HepG2 (cell line): ENCODE results near the gene ADCY9. TPM values are rescaled to one million over a fixed set of nuclear protein-coding genes. Genes with fewer than 3 reads are reported as not detected.

ENCODE experiments used
- ATAC-seq: fragments of 200-7000 bp; cut with Tn5 transposase; 3 replicates; pipeline ENCODE4 v1.9.1; 2020; ENCODE audit warnings: mild to moderate bottlenecking, moderate library complexity
- BruUV-seq: library from RNA; stranded (reverse); fragments of 400-500 nt; replicated peaks from 2 replicates; lab custom pipeline; 2021; lab: Mats Ljungman, UMichigan
- CTCF ChIA-PET: fragments of 300-600 bp; formaldehyde crosslinking; extraction: SDS; loops from one replicate; lab custom pipeline; 2021; ENCODE audit warnings: low total read pairs, inconsistent platforms, low intra/inter-chr PET ratio; lab: Yijun Ruan, JAX
- POLR2A ChIA-PET: fragments of 350-600 bp; sonication (Branson Sonifier 250); formaldehyde crosslinking; loops from one replicate; lab custom pipeline; 2020; ENCODE audit warnings: antibody characterized with exemption, inconsistent platforms; lab: Yijun Ruan, JAX
- DNase-seq: peaks from one replicate; pipeline ENCODE4 v3.0.0-alpha.2; 2015; ENCODE audit warnings: low spot score
- FAIRE-seq: peaks from 3 replicates; lab custom pipeline; 2011; peaks lifted over from hg19 to GRCh38; lab: Jason Lieb, UNC
- H2AFZ ChIP-seq: one replicate; pipeline ENCODE4 v1.6.1; 2011; ENCODE audit warnings: low read length, inconsistent platforms
- H3K27ac ChIP-seq: fragments of 300-600 bp; 3 replicates; pipeline ENCODE4 v1.8.0; 2011; ENCODE audit warnings: mixed run types, mild to moderate bottlenecking, mixed read lengths, low read length, inconsistent platforms; ENCODE audit not compliant: insufficient read depth; ENCODE audit errors: extremely low read length
- H3K27me3 ChIP-seq, 2 experiments: fragments of 200-600 bp in 1 of 2; 2 replicates in 1 of 2; 3 replicates in 1 of 2; pipeline versions ENCODE4 v1.6.0 to v1.8.0; 2011; ENCODE audit warnings: low read length in 2 of 2, mild to moderate bottlenecking in 2 of 2, moderate library complexity in 2 of 2, inconsistent platforms in 1 of 2; ENCODE audit not compliant: insufficient read depth in 2 of 2, control insufficient read depth in 1 of 2
- H3K36me3 ChIP-seq, 2 experiments: fragments of 200-600 bp in 1 of 2; replicated peaks in 1 of 2; 2 replicates in 1 of 2; 3 replicates in 1 of 2; pipeline versions ENCODE4 v1.5.1 to v1.8.0; 2011; ENCODE audit warnings: low read length in 2 of 2, inconsistent platforms in 1 of 2; ENCODE audit not compliant: insufficient read depth in 2 of 2, control insufficient read depth in 1 of 2
- H3K4me1 ChIP-seq: 2 replicates; pipeline ENCODE4 v1.5.1; 2012; ENCODE audit warnings: low read length, inconsistent platforms; ENCODE audit not compliant: insufficient read depth
- H3K4me2 ChIP-seq: 2 replicates; pipeline ENCODE4 v1.6.0; 2011; ENCODE audit warnings: low read depth, low read length, inconsistent platforms
- H3K4me3 ChIP-seq, 3 experiments: fragments of 200-600 bp in 1 of 3; sonication (generic), shearing (Covaris generic) in 1 of 3; replicated peaks in 1 of 3; 2 replicates each; pipeline ENCODE4 v1.5.1; 2011 to 2016; ENCODE audit warnings: low read length in 3 of 3, inconsistent platforms in 2 of 3, low read depth in 2 of 3, mild to moderate bottlenecking in 2 of 3, control low read depth in 1 of 3, mixed read lengths in 1 of 3; ENCODE audit not compliant: insufficient read depth in 1 of 3
- H3K79me2 ChIP-seq: one replicate; pipeline ENCODE4 v1.6.1; 2011; ENCODE audit warnings: low read length, inconsistent platforms; ENCODE audit not compliant: insufficient read depth
- H3K9ac ChIP-seq: 2 replicates; pipeline ENCODE4 v1.6.0; 2011; ENCODE audit warnings: mild to moderate bottlenecking, low read depth, low read length, inconsistent platforms; ENCODE audit not compliant: insufficient read depth
- H3K9me3 ChIP-seq: 2 replicates; pipeline ENCODE4 v1.5.1; 2012; ENCODE audit warnings: mild to moderate bottlenecking, low read length
- H4K20me1 ChIP-seq: 2 replicates; pipeline ENCODE4 v1.6.0; 2011; ENCODE audit warnings: inconsistent platforms, mild to moderate bottlenecking, low read length, moderate library complexity; ENCODE audit not compliant: insufficient read depth
- CEBPB ChIP-seq: IDR thresholded peaks from 2 replicates; pipeline ENCODE4 v1.6.1; 2011; ENCODE audit warnings: low read depth, low read length, improper control_type of control experiment, borderline replicate concordance
- DBP ChIP-seq: sonication (generic); formaldehyde crosslinking; IDR thresholded peaks from 2 replicates; pipeline ENCODE4 v1.4.0; 2020; ENCODE audit warnings: missing genetic modification reagents; ENCODE audit errors: not compliant biosample characterization
- ERF ChIP-seq: IDR thresholded peaks from 2 replicates; pipeline ENCODE4 v1.6.1; 2018; ENCODE audit warnings: missing biosample characterization, missing genetic modification reagents
- FOXK2 ChIP-seq: fragments of 450-650 bp; IDR thresholded peaks from 2 replicates; pipeline ENCODE4 v1.6.1; 2016
- KLF11 ChIP-seq: IDR thresholded peaks from 2 replicates; pipeline ENCODE4 v1.6.1; 2016; ENCODE audit warnings: missing compliant biosample characterization
- RFXANK ChIP-seq: IDR thresholded peaks from 2 replicates; pipeline ENCODE4 v1.6.1; 2016
- SCMH1 ChIP-seq: sonication (generic); formaldehyde crosslinking; IDR thresholded peaks from 2 replicates; pipeline ENCODE4 v1.9.0; 2021; ENCODE audit warnings: missing genetic modification reagents, mild to moderate bottlenecking, borderline replicate concordance
- ZNF12 ChIP-seq: sonication (generic); formaldehyde crosslinking; IDR thresholded peaks from 2 replicates; pipeline ENCODE4 v1.5.0; 2020; ENCODE audit warnings: missing genetic modification reagents
- ZNF136 ChIP-seq: sonication (generic); formaldehyde crosslinking; IDR thresholded peaks from 2 replicates; pipeline ENCODE4 v1.8.1; 2022; ENCODE audit warnings: low read depth, mild to moderate bottlenecking, moderate library complexity, missing genetic modification reagents
- ZNF234 ChIP-seq: sonication (generic); formaldehyde crosslinking; conservative IDR thresholded peaks from 2 replicates; pipeline ENCODE4 v1.5.1; 2020; ENCODE audit warnings: mild to moderate bottlenecking, missing genetic modification reagents
- ZNF329 ChIP-seq: sonication (generic); formaldehyde crosslinking; IDR thresholded peaks from 2 replicates; pipeline ENCODE4 v1.9.0; 2021; ENCODE audit warnings: low read depth, mild to moderate bottlenecking, missing genetic modification reagents
- ZNF720 ChIP-seq: sonication (generic); formaldehyde crosslinking; IDR thresholded peaks from 2 replicates; pipeline ENCODE4 v1.4.0; 2020; ENCODE audit warnings: missing genetic modification reagents
- ZSCAN12 ChIP-seq: sonication (generic); formaldehyde crosslinking; IDR thresholded peaks from 2 replicates; pipeline ENCODE4 v1.9.0; 2021; ENCODE audit warnings: mild to moderate bottlenecking, missing genetic modification reagents
- ZSCAN25 ChIP-seq: sonication (generic); formaldehyde crosslinking; IDR thresholded peaks from 2 replicates; pipeline ENCODE4 v1.8.0; 2022; ENCODE audit warnings: mild to moderate bottlenecking, missing genetic modification reagents
- WGBS: methylation state at CpG from one replicate; pipeline ENCODE4 v1.1.6; 2017; ENCODE audit warnings: low lambda C conversion rate; 5-methylcytosine and 5-hydroxymethylcytosine counted together
- in situ Hi-C: cut with HindIII; loops from 2 replicates; pipeline ENCODE4 v1.10.0; 2017; ENCODE audit warnings: low pct_unique_long_range_greater_than_20kb; ENCODE audit not compliant: extremely low pct_ligation_motif_present
- intact Hi-C: fragments of 100-400 bp; cut with micrococcal nuclease; formaldehyde crosslinking; loops from one replicate; pipeline ENCODE4 v1.10.0; 2022; ENCODE audit not compliant: unreplicated experiment
- polyA plus RNA-seq, 8 experiments: library from polyadenylated mRNA; depleted of rRNA in 3 of 8; stranded (reverse) in 7 of 8; unstranded in 1 of 8; fragments of >200 nt; fragmentation: Illumina TruSeq in 4 of 8; extraction: Trizol in 4 of 8; gene quantifications; 2 replicates each; pipeline versions ENCODE4 v1.2.1 to v1.2.3, GENCODE V29; 2011 to 2016; ENCODE audit warnings: low read depth in 4 of 8, missing spikeins in 1 of 8, mixed read lengths in 1 of 8; ENCODE audit not compliant: insufficient read depth in 1 of 8
- total RNA-seq, 5 experiments: library from RNA; depleted of rRNA; stranded (reverse); fragments of >200 nt; fragmentation: Illumina TruSeq; extraction: Trizol; gene quantifications; 2 replicates each; pipeline ENCODE4 v1.2.3, GENCODE V29; 2016; ENCODE audit warnings: low read depth in 1 of 5
- TF ChIP-seq, protein P1 (sequence below): sonication (generic); formaldehyde crosslinking; IDR thresholded peaks from 2 replicates; pipeline ENCODE4 v1.4.0; 2020; ENCODE audit warnings: missing genetic modification reagents
- TF ChIP-seq, protein P2 (sequence below): sonication (generic); formaldehyde crosslinking; IDR thresholded peaks from 2 replicates; pipeline ENCODE4 v1.4.0; 2020; ENCODE audit warnings: missing genetic modification reagents

Gene ADCY9
- total and polyA plus RNA-seq, 2 of the 13 experiments (the other 11 are each of a cell fraction or from before 2014, with no cell fraction given): 11.2 to 13.9 TPM

- ATAC-seq (no peak), FAIRE-seq (no peak), DNase-seq (no peak)
- no peaks in the 10 kb centered on the region for H3K79me2 ChIP-seq
- ChIA-PET POLR2A (no interaction called here), CTCF (no interaction called here)
- H3K9ac ChIP-seq: no peak overlapping the region
- no peak overlapping the region for H3K27ac ChIP-seq
- H3K9me3 ChIP-seq: peaks cover 3% of the 10 kb centered on the region; the same call in 1 of the 2 replicates
- no peak overlapping the region for H3K4me2 ChIP-seq
- H2AFZ ChIP-seq: no peak overlapping the region
- intact Hi-C loops (no loop called here), in situ Hi-C loops (no loop called here)
- no TSS peak for BruUV-seq
- H3K36me3 ChIP-seq: no peaks in the 10 kb centered on the region
- TF ChIP-seq ZSCAN12 (CRISPR knock-in tag) (no peak), ZNF12 (no peak), FOXK2 (no peak), ZNF329 (CRISPR knock-in tag) (no peak), DBP (CRISPR knock-in tag) (no peak), CEBPB (peak; percentile 70; the same call in 1 of the 2 replicates), ERF (CRISPR knock-in tag) (no peak)
- peaks cover 3 to 20% of the 10 kb centered on the region in 2 experiments; a peak in 3 of 5 replicates for H3K27me3 ChIP-seq
- no peaks in the 10 kb centered on the region for H3K4me1 ChIP-seq
- no peak overlapping the region for H3K4me3 ChIP-seq
- no peaks in the 10 kb centered on the region for H4K20me1 ChIP-seq
These were observed 191.5 kb downstream of the ADCY9 start for GRCh38 chr16:3924763-3925162.

DNA sequence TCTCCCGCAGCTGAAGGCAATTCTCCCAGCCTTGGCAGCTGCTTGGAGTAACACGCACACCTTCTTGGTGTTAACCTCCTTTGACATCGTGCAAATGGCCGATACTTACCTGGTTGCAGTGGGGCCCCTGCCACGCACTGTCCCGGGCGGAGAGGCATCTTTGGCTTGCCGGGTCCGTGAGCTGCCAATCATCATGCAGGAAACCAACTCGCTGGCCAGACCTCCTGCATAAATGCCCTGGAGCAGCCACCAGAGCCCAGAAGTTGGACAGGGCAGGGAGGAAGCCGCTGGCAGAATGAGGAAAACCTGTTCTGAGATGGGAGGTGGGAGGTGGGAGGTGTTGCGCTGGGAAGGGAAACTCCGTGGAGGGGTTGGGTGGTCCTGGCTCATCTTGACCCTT is 194.0 kb downstream of the ADCY9 start:
- intact Hi-C loops: no loop called here
- no TSS peak for BruUV-seq
- H3K4me3 ChIP-seq: no peak overlapping the region
- WGBS: 38% methylated on average over 7 of the region's 13 CpGs
- H3K4me1 ChIP-seq: no peaks in the 10 kb centered on the region
- DNase-seq: no peak
- H3K9me3 ChIP-seq: peaks cover 11% of the 10 kb centered on the region; the same call in 1 of the 2 replicates
- ChIA-PET CTCF (no interaction called here), POLR2A (no interaction called here)
- in situ Hi-C loops: no loop called here
- no peaks in the 10 kb centered on the region for H3K79me2 ChIP-seq
- no peak for FAIRE-seq
- ATAC-seq: no peak
- H2AFZ ChIP-seq: no peak overlapping the region
- H4K20me1 ChIP-seq: no peaks in the 10 kb centered on the region
- no peak overlapping the region for H3K4me2 ChIP-seq
- H3K9ac ChIP-seq: no peak overlapping the region
- no peak overlapping the region for H3K27ac ChIP-seq
- no peaks in the 10 kb centered on the region for H3K36me3 ChIP-seq
- H3K27me3 ChIP-seq: peaks cover 3 to 22% of the 10 kb centered on the region in 2 experiments; a peak in 3 of 5 replicates
- TF ChIP-seq ZSCAN25 (CRISPR knock-in tag): no peak
- no peak for TF ChIP-seq ZNF136 (CRISPR knock-in tag)
- no peak for TF ChIP-seq ZNF234 (CRISPR knock-in tag)
- TF ChIP-seq, protein P1, sequence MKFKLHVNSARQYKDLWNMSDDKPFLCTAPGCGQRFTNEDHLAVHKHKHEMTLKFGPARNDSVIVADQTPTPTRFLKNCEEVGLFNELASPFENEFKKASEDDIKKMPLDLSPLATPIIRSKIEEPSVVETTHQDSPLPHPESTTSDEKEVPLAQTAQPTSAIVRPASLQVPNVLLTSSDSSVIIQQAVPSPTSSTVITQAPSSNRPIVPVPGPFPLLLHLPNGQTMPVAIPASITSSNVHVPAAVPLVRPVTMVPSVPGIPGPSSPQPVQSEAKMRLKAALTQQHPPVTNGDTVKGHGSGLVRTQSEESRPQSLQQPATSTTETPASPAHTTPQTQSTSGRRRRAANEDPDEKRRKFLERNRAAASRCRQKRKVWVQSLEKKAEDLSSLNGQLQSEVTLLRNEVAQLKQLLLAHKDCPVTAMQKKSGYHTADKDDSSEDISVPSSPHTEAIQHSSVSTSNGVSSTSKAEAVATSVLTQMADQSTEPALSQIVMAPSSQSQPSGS (CRISPR knock-in tag): no peak
- TF ChIP-seq SCMH1 (CRISPR knock-in tag): no peak
- TF ChIP-seq ZNF720 (CRISPR knock-in tag): no peak
- TF ChIP-seq, protein P2, sequence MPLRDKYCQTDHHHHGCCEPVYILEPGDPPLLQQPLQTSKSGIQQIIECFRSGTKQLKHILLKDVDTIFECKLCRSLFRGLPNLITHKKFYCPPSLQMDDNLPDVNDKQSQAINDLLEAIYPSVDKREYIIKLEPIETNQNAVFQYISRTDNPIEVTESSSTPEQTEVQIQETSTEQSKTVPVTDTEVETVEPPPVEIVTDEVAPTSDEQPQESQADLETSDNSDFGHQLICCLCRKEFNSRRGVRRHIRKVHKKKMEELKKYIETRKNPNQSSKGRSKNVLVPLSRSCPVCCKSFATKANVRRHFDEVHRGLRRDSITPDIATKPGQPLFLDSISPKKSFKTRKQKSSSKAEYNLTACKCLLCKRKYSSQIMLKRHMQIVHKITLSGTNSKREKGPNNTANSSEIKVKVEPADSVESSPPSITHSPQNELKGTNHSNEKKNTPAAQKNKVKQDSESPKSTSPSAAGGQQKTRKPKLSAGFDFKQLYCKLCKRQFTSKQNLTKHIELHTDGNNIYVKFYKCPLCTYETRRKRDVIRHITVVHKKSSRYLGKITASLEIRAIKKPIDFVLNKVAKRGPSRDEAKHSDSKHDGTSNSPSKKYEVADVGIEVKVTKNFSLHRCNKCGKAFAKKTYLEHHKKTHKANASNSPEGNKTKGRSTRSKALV (CRISPR knock-in tag): no peak
- no peak for TF ChIP-seq RFXANK (CRISPR knock-in tag)
- TF ChIP-seq KLF11 (CRISPR knock-in tag): no peak
